Karpas-422 (cell line): ENCODE measurements around the gene TSPAN4. TPM values are rescaled to one million over a fixed set of nuclear protein-coding genes. Genes with fewer than 3 reads are reported as not detected.

Experiments
- DNase-seq: peaks from one replicate; pipeline ENCODE4 v3.0.0-alpha.2; 2015
- H2AFZ ChIP-seq: fragments of 200-600 bp; sonication (generic); 2 replicates; pipeline ENCODE4 v1.6.1; 2014; ENCODE audit warnings: antibody characterized with exemption, low read length, mixed read lengths
- H3K27ac ChIP-seq: fragments of 200-600 bp; sonication (generic); 2 replicates; pipeline ENCODE4 v1.5.1; 2014; ENCODE audit warnings: mild to moderate bottlenecking, low read length, moderate library complexity
- H3K27me3 ChIP-seq: fragments of 200-600 bp; sonication (generic); 2 replicates; pipeline ENCODE4 v1.6.1; 2014; ENCODE audit warnings: low read length, mixed read lengths
- H3K36me3 ChIP-seq: fragments of 200-600 bp; sonication (generic); 2 replicates; pipeline ENCODE4 v1.6.1; 2014; ENCODE audit warnings: low read length, mixed read lengths; ENCODE audit not compliant: insufficient read depth
- H3K4me1 ChIP-seq: fragments of 200-600 bp; sonication (generic); 2 replicates; pipeline ENCODE4 v1.6.1; 2014; ENCODE audit warnings: mild to moderate bottlenecking, low read length, mixed read lengths
- H3K4me2 ChIP-seq: fragments of 200-600 bp; sonication (generic); 2 replicates; pipeline ENCODE4 v1.6.1; 2014; ENCODE audit warnings: low read length, low read depth, mild to moderate bottlenecking; ENCODE audit not compliant: poor library complexity, severe bottlenecking
- H3K4me3 ChIP-seq: fragments of 200-600 bp; sonication (generic); 2 replicates; pipeline ENCODE4 v1.5.1; 2014; ENCODE audit warnings: mild to moderate bottlenecking, antibody characterized with exemption, low read length, mixed read lengths
- H3K79me2 ChIP-seq: fragments of 200-600 bp; sonication (generic); 2 replicates; pipeline ENCODE4 v1.6.1; 2014; ENCODE audit warnings: mild to moderate bottlenecking, low read length, mixed read lengths
- H3K9ac ChIP-seq: fragments of 200-600 bp; sonication (generic); 2 replicates; pipeline ENCODE4 v1.6.0; 2014; ENCODE audit warnings: low read length
- H3K9me2 ChIP-seq: fragments of 200-600 bp; sonication (generic), shearing (Covaris generic); replicated peaks from 2 replicates; pipeline ENCODE4 v1.6.0; 2014; ENCODE audit warnings: mild to moderate bottlenecking, low read length, moderate library complexity; ENCODE audit not compliant: insufficient read depth
- H3K9me3 ChIP-seq: fragments of 300-700, 200-600 bp; sonication (generic); 2 replicates; pipeline ENCODE4 v1.6.1; 2014; ENCODE audit warnings: low read length, mixed read lengths
- H4K20me1 ChIP-seq: fragments of 200-600 bp; sonication (generic); 2 replicates; pipeline ENCODE4 v1.6.1; 2014; ENCODE audit warnings: mild to moderate bottlenecking, antibody characterized with exemption, low read length, low read depth; ENCODE audit not compliant: insufficient read depth
- total RNA-seq: library from RNA; depleted of rRNA; stranded (reverse); fragments of >200 nt; shearing (Covaris generic); gene quantifications from 2 replicates; pipeline ENCODE4 v1.2.3, GENCODE V29; 2014; ENCODE audit warnings: low replicate concordance

TSPAN4 gene
- total RNA-seq, 1 experiment from 2014 or later = not detected

DNA sequence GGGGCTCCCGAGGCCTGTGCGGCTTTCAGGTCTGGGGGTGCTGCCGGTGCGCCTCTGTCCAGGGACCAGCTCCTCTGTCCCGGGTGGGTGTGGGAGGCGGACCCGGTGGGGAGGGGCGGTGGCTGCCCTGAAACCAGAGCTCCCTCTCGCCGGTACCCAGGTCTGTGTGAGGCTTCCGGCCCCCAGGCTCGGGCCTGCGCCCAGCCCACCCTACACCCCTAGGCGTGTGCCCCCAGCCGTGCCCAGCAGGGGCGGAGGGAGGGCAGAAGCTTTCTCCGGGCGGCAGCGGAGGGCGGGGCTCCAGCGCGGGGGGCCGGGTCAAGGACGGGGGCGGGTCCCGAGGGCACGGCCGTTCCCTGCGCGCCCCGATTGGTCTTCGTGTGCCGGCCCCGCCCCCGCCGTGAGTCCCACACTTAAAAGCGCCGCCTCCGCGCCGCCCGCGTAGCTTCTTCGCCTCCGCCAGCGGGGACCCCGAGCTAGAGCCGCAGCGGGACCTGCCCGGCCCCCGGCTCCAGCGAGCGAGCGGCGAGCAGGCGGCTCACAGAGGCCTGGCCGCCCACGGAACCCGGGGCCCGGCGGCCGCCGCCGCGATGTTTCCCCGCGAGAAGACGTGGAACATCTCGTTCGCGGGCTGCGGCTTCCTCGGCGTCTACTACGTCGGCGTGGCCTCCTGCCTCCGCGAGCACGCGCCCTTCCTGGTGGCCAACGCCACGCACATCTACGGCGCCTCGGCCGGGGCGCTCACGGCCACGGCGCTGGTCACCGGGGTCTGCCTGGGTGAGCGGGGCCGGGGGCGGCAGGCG, 23.3 kb upstream of the TSPAN4 start:
- DNase-seq = peak; percentile 97
- 0 out of 2 replicates have a peak overlapping the region, but pooled peaks have one; percentile 54 for H3K27ac ChIP-seq
- no peaks in the 10 kb centered on the region for H3K9me3 ChIP-seq
- H2AFZ ChIP-seq = no peak overlapping the region; the same call in 1 of the 2 replicates
- peak overlapping the region; percentile 88 for H3K4me3 ChIP-seq
- H3K4me1 ChIP-seq = peaks cover 15% of the 10 kb centered on the region
- peak overlapping the region; percentile 93 for H3K9ac ChIP-seq
- H3K27me3 ChIP-seq = no peaks in the 10 kb centered on the region
- H3K9me2 ChIP-seq = no peaks in the 10 kb centered on the region
- peaks cover 15% of the 10 kb centered on the region for H4K20me1 ChIP-seq
- H3K4me2 ChIP-seq = peak overlapping the region; percentile 96
- peaks cover 15% of the 10 kb centered on the region for H3K79me2 ChIP-seq
- no peaks in the 10 kb centered on the region for H3K36me3 ChIP-seq

DNA sequence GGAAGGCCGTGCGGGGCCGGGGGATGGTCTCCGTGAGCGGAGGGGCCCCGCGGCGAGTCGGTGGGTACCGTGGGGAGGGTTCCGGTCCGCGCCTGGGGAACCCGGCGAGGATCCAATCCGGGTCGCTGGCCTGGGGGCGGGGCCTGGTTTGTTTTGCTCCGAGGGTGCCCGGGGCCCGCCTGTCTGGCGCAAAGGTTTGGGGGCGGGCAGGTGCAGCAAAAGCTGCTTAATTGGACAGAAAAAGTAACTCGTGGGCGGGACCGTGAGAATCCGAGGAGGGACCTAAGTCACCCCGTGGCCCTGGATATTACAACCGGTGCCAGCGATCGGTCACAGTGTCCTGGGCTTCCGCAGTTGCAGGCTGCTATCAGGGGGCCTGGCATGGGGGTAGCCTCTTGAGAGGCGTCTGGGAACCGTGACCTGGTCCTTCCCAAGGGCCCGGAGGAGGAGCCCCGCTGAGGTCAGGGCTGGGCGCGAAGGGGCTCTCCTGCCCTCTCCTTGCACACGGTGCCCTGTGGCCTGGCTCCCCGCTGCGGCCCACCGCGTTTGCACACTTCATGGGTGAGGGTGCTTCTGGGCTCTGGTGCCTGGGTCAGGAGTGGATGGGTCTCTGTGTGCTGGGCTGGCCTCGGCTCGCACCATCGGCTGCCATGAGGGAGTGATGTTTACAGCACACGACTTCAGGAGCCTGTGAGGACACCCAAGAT, 22.6 kb upstream of the TSPAN4 start:
- 0 out of 2 replicates have a peak overlapping the region, but pooled peaks have one; percentile 54 for H3K27ac ChIP-seq
- H3K36me3 ChIP-seq = no peaks in the 10 kb centered on the region
- H3K9me2 ChIP-seq = no peaks in the 10 kb centered on the region
- peaks cover 15% of the 10 kb centered on the region for H3K79me2 ChIP-seq
- peak; percentile 97 for DNase-seq
- H3K4me2 ChIP-seq = peak overlapping the region; percentile 96
- peaks cover 15% of the 10 kb centered on the region for H3K4me1 ChIP-seq
- peak overlapping the region; percentile 93 for H3K9ac ChIP-seq
- no peaks in the 10 kb centered on the region for H3K9me3 ChIP-seq
- peaks cover 22% of the 10 kb centered on the region for H4K20me1 ChIP-seq
- H3K27me3 ChIP-seq = no peaks in the 10 kb centered on the region
- peak overlapping the region; percentile 88 for H3K4me3 ChIP-seq
- no peak overlapping the region; the same call in 1 of the 2 replicates for H2AFZ ChIP-seq

DNA sequence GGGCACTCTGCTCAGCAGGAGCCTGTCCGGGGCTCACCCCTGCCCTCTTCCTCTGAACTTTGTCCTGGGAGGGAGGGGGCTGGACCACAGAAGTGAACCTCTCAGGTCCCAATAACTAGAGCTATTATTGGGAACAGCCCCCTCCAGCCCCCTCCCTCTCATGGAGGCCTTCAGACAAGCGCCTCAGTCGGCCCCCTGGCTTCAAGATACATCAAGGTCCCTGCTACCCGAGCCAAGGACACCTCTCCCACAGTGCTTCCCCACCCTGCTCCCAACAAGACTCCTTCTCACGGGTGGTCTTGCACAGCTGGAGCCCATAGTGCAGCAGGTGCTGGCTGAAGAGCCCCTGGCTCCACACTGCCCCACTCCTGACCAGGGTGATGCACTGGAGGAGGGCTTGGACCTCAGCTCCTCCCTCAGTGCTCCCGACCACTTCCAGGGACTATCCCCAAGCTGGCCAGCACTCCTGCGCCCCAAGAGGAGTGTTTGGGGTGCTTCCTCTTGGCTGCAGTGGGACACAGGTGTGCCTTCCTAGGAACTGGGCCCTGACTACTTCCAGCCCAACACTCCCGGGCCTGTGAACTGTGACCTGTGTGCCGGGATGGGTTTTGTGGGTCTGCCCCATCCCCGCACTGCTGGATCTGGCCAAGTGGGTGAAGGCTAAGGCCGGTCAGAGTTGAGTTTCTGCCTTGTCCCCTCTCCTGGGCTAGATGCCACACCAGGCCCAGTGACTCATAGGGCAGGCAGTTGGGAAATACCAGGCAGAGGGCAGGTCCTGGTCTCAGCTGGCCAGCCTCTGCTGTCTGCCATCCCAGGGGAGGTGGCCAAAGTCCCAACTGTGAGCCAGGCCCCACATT, 21.8 kb upstream of the TSPAN4 start:
- Histone ChIP-seq H3K4me3 (peak overlapping the region; percentile 88), H3K9ac (peak overlapping the region; percentile 93), H3K79me2 (peaks cover 15% of the 10 kb centered on the region)

DNA sequence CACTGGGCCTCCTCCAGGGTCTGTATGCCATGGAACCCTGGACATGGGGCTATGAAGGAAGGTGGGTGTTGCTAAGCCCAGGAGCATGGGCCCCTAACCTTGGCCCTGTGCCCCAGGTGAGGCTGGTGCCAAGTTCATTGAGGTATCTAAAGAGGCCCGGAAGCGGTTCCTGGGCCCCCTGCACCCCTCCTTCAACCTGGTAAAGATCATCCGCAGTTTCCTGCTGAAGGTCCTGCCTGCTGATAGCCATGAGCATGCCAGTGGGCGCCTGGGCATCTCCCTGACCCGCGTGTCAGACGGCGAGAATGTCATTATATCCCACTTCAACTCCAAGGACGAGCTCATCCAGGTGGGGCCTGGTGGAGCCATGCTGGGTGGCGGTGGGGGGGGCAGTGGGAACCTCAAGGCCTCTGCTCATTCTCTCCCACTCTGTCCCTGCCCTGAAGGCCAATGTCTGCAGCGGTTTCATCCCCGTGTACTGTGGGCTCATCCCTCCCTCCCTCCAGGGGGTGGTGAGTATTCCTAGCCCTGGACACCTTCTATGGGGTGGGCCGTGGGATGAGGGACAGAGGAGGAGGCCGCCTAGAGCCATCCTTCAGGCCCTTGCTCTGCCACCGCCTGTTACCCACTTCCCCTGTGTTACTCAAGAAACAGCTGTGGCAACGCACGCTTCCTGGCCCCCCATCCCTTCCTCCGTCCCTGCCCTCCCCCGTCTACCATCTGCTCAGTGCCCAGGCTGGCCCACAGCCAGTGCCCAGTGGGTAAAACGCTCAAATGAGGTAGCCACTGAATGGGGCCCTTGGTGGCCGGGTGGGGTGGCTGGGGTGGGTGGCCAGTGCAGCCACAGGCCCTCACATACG, 20.9 kb upstream of the TSPAN4 start:
- H3K4me2 ChIP-seq = no peak overlapping the region
- H3K4me1 ChIP-seq = peaks cover 19% of the 10 kb centered on the region
- no peak overlapping the region for H2AFZ ChIP-seq
- H3K27me3 ChIP-seq = no peaks in the 10 kb centered on the region
- peaks cover 32% of the 10 kb centered on the region for H4K20me1 ChIP-seq
- no peak overlapping the region for H3K27ac ChIP-seq
- H3K4me3 ChIP-seq = no peak overlapping the region
- H3K79me2 ChIP-seq = peaks cover 15% of the 10 kb centered on the region
- no peaks in the 10 kb centered on the region for H3K9me2 ChIP-seq
- no peaks in the 10 kb centered on the region for H3K36me3 ChIP-seq
- H3K9me3 ChIP-seq = no peaks in the 10 kb centered on the region
- DNase-seq = no peak
- H3K9ac ChIP-seq = 0 out of 2 replicates have a peak overlapping the region, but pooled peaks have one; percentile 93

More for the DNA sequence above, 21.8 kb upstream of the TSPAN4 start:
- Histone ChIP-seq H3K4me2 (peak overlapping the region; percentile 96), H3K9me3 (no peaks in the 10 kb centered on the region), H3K27ac (no peak overlapping the region), H3K4me1 (peaks cover 15% of the 10 kb centered on the region), H4K20me1 (peaks cover 29% of the 10 kb centered on the region), H2AFZ (no peak overlapping the region), H3K27me3 (no peaks in the 10 kb centered on the region), H3K9me2 (no peaks in the 10 kb centered on the region), H3K36me3 (no peaks in the 10 kb centered on the region)
- no peak for DNase-seq

DNA sequence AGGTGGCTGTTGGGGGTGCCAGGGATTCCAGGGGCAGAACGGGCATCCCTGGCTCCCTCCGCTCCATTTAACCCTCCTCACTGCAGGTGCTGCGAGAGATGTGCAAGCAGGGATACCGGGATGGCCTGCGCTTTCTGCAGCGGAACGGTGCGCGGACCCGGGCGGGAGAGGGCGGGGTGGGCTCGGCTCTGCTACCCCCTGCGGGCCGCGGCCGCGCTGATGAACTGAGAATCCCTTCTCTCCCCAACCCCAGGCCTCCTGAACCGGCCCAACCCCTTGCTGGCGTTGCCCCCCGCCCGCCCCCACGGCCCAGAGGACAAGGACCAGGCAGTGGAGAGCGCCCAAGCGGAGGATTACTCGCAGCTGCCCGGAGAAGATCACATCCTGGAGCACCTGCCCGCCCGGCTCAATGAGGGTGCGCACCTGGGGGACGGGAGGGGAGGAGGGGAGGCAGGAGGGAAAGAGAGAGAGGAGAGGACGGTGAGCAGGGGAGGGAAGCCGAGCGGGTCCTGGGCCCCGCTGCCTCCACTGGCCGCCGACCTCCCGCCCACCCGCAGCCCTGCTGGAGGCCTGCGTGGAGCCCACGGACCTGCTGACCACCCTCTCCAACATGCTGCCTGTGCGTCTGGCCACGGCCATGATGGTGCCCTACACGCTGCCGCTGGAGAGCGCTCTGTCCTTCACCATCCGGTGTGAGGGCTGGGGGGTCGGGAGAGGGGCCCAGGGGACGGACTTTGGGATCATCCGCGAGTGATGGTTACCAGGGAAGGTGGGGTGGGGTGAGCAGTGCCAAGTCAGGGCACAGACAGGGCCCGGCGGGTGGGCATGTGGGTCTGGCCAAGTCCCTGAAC, 19.0 kb upstream of the TSPAN4 start:
- no peak for DNase-seq
- no peak overlapping the region for H3K27ac ChIP-seq
- H3K4me3 ChIP-seq = no peak overlapping the region
- H3K36me3 ChIP-seq = no peaks in the 10 kb centered on the region
- no peaks in the 10 kb centered on the region for H3K9me2 ChIP-seq
- H3K9me3 ChIP-seq = no peaks in the 10 kb centered on the region
- H3K4me1 ChIP-seq = peaks cover 37% of the 10 kb centered on the region
- H2AFZ ChIP-seq = no peak overlapping the region
- no peak overlapping the region for H3K9ac ChIP-seq
- H3K79me2 ChIP-seq = peaks cover 15% of the 10 kb centered on the region
- H3K27me3 ChIP-seq = no peaks in the 10 kb centered on the region
- no peak overlapping the region for H3K4me2 ChIP-seq
- peaks cover 36% of the 10 kb centered on the region for H4K20me1 ChIP-seq

DNA sequence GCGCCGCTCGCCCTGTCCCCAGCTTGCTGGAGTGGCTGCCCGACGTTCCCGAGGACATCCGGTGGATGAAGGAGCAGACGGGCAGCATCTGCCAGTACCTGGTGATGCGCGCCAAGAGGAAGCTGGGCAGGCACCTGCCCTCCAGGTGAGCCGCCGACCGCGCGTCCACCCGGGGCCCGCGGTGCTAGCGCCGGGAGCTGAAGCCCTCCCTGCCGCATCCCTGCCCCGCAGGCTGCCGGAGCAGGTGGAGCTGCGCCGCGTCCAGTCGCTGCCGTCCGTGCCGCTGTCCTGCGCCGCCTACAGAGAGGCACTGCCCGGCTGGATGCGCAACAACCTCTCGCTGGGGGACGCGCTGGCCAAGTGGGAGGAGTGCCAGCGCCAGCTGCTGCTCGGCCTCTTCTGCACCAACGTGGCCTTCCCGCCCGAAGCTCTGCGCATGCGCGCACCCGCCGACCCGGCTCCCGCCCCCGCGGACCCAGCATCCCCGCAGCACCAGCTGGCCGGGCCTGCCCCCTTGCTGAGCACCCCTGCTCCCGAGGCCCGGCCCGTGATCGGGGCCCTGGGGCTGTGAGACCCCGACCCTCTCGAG, 18.3 kb upstream of the TSPAN4 start:
- Histone ChIP-seq H3K27ac (no peak overlapping the region), H3K9ac (no peak overlapping the region), H3K4me3 (no peak overlapping the region), H3K4me1 (peaks cover 40% of the 10 kb centered on the region), H3K36me3 (no peaks in the 10 kb centered on the region), H3K9me2 (no peaks in the 10 kb centered on the region), H2AFZ (no peak overlapping the region), H3K79me2 (peaks cover 15% of the 10 kb centered on the region), H4K20me1 (peaks cover 42% of the 10 kb centered on the region), H3K4me2 (no peak overlapping the region), H3K9me3 (no peaks in the 10 kb centered on the region), H3K27me3 (no peaks in the 10 kb centered on the region)
- DNase-seq = no peak
